Psoas muscle (tissue), 8 donors: ENCODE data around the gene TRPC4AP. TPM values are rescaled to one million over a fixed set of nuclear protein-coding genes. Genes with fewer than 3 reads are reported as not detected.
A peak's percentile ranks its signal among the peaks of the same experiment; 100 is the strongest.

Source experiments
- ATAC-seq, 4 donors: fragments of 200-7000 bp; cut with Tn5 transposase; one replicate each; pipeline ENCODE4 v1.9.1; 2020; ENCODE audit warnings: moderate library complexity in 3 of 4, mild to moderate bottlenecking in 2 of 4
- DNase-seq, 2 donors: peaks; one replicate each; pipeline ENCODE4 v3.0.0-alpha.2; 2020
- H3K27ac ChIP-seq: fragments of 200-600 bp; one replicate; pipeline ENCODE4 v1.8.0; 2022
- H3K27me3 ChIP-seq, 3 donors: fragments of 200-600 bp in 1 of 3; one replicate each; pipeline versions ENCODE4 v1.6.1 to v1.8.0; 2013 to 2022; ENCODE audit warnings: low read length in 2 of 3, mild to moderate bottlenecking in 2 of 3, moderate library complexity in 1 of 3; ENCODE audit not compliant: insufficient read depth in 3 of 3
- H3K36me3 ChIP-seq, 2 donors: fragments of 200-600 bp in 1 of 2; one replicate each; pipeline versions ENCODE4 v1.6.1 to v1.8.0; 2013 to 2022; ENCODE audit warnings: low read depth in 1 of 2, mild to moderate bottlenecking in 1 of 2, moderate library complexity in 1 of 2; ENCODE audit not compliant: insufficient read depth in 1 of 2
- H3K4me1 ChIP-seq: fragments of 200-600 bp; one replicate; pipeline ENCODE4 v1.8.0; 2022
- H3K4me3 ChIP-seq: fragments of 200-600 bp; one replicate; pipeline ENCODE4 v1.8.0; 2022; ENCODE audit warnings: mild to moderate bottlenecking
- H3K9me3 ChIP-seq: fragments of 200-600 bp; one replicate; pipeline ENCODE4 v1.8.0; 2022
- CTCF ChIP-seq: fragments of 200-600 bp; IDR thresholded peaks from one replicate; pipeline ENCODE4 v1.8.0; 2022; ENCODE audit warnings: antibody characterized with exemption
- WGBS, 3 donors: extraction: QIAGEN DNeasy Blood & Tissue Kit; methylation state at CpG; one replicate each; pipeline versions ENCODE4 v1.1.6 to v1.1.7; 2013; 5-methylcytosine and 5-hydroxymethylcytosine counted together
- intact Hi-C, 2 donors: fragments of 100-400 bp; cut with DNase I; formaldehyde crosslinking; loops; one replicate each; pipeline versions ENCODE4 v1.11.0 to v1.14.2; 2022
- polyA plus RNA-seq, 3 donors: library from polyadenylated mRNA; stranded (reverse); fragments of 200-250 nt; gene quantifications; one replicate each; pipeline ENCODE4 v1.2.3, GENCODE V29; 2013
- total RNA-seq, 4 donors: library from RNA; stranded (reverse); fragmentation: NEBNext Ultra II Directional in 2 of 4; extraction: Animal tissue kit (Norgen Biotek cat#: 25700) in 2 of 4; gene quantifications; one replicate each; pipeline versions ENCODE4 v1.2.1 to v1.2.4, GENCODE V29; 2021 to 2023
- donor health status: healthy with polysubstance abuse.
- donor health status: DM: no; HTN: no; CAD: no; lungs with moderate emphysema.
- donor health status: Bipolar disorder and iron deficiency.
- donor health status: healthy.
- donor health status: DM: yes; HTN: yes; CAD: no.
- donor health status: DM: no; HTN: no; CAD: no.
- donor health status: DM: no; HTN: no; CAD: no.
- donor health status: DM: yes; HTN: yes; CAD: no.

TRPC4AP gene
- total and polyA plus RNA-seq, 7 donors: 36.0 to 62.3 (median 51.7) TPM

- no peaks in the 10 kb centered on the region for H3K4me1 ChIP-seq
- H3K36me3 ChIP-seq: peaks cover 0 to 26% of the 10 kb centered on the region in 2 donors
- ATAC-seq (peak in 2 of 4 donors; percentile 21 to 39), DNase-seq (no peak)
- H3K9me3 ChIP-seq: no peaks in the 10 kb centered on the region
- no peak overlapping the region for H3K4me3 ChIP-seq
- no peak overlapping the region for H3K27ac ChIP-seq
- intact Hi-C loops: no loop called here
- TF ChIP-seq CTCF: no peak
- 57 to 67% (median 63%) methylated on average over 4 of the region's 4 CpGs for WGBS, 3 donors
- no peaks in the 10 kb centered on the region for H3K27me3 ChIP-seq
Observed at GRCh38 chr20:35111141-35111888, 18.7 kb upstream of the TRPC4AP start.

GRCh38 chr20:35108921-35109320 is 16.3 kb upstream of the TRPC4AP start:
- DNase-seq: no peak
- no peak for TF ChIP-seq CTCF
- peaks cover 0 to 4% of the 10 kb centered on the region in 2 donors for H3K36me3 ChIP-seq
- H3K4me1 ChIP-seq: no peaks in the 10 kb centered on the region
- no peak for ATAC-seq
- no peak overlapping the region for H3K27ac ChIP-seq
- no peak overlapping the region for H3K4me3 ChIP-seq
- H3K27me3 ChIP-seq: no peaks in the 10 kb centered on the region
- intact Hi-C loops: no loop called here
- H3K9me3 ChIP-seq: no peaks in the 10 kb centered on the region
- WGBS, 3 donors: 84 to 92% (median 90%) methylated on average over 4 of the region's 4 CpGs

GRCh38 chr20:35106827-35107380 is 14.3 kb upstream of the TRPC4AP start:
- intact Hi-C loops: no loop called here
- Histone ChIP-seq H3K36me3 (peaks cover 0 to 4% of the 10 kb centered on the region in 2 donors), H3K9me3 (no peaks in the 10 kb centered on the region), H3K27me3 (no peaks in the 10 kb centered on the region), H3K4me3 (no peak overlapping the region), H3K27ac (no peak overlapping the region), H3K4me1 (no peaks in the 10 kb centered on the region)
- WGBS, 3 donors: 89 to 96% (median 95%) methylated on average over 1 of the region's 1 CpG
- no peak for TF ChIP-seq CTCF
- DNase-seq (no peak), ATAC-seq (no peak)

- no peak for DNase-seq
Observed at GRCh38 chr20:35104685-35105295, 12.2 kb upstream of the TRPC4AP start.

More at GRCh38 chr20:35104685-35105295, 12.2 kb upstream of the TRPC4AP start:
- Histone ChIP-seq H3K9me3 (no peaks in the 10 kb centered on the region), H3K4me3 (no peak overlapping the region), H3K4me1 (no peaks in the 10 kb centered on the region), H3K27ac (no peak overlapping the region), H3K36me3 (peaks cover 0 to 4% of the 10 kb centered on the region in 2 donors), H3K27me3 (no peaks in the 10 kb centered on the region)
- no peak for TF ChIP-seq CTCF
- WGBS, 3 donors: 72 to 77% (median 76%) methylated on average over 3 of the region's 3 CpGs
- ATAC-seq: no peak
- intact Hi-C loops: no loop called here
